NCI-H345 treated with DMSO at 0.1 percent for 48 hours (cell line): ENCODE data around the gene SMYD2.

Experiments
- DNase-seq: peaks from one replicate; lab custom pipeline; 2025; ENCODE audit not compliant: unreplicated experiment; lab: John Stamatoyannopoulos, UW

The SMYD2 gene

DNA sequence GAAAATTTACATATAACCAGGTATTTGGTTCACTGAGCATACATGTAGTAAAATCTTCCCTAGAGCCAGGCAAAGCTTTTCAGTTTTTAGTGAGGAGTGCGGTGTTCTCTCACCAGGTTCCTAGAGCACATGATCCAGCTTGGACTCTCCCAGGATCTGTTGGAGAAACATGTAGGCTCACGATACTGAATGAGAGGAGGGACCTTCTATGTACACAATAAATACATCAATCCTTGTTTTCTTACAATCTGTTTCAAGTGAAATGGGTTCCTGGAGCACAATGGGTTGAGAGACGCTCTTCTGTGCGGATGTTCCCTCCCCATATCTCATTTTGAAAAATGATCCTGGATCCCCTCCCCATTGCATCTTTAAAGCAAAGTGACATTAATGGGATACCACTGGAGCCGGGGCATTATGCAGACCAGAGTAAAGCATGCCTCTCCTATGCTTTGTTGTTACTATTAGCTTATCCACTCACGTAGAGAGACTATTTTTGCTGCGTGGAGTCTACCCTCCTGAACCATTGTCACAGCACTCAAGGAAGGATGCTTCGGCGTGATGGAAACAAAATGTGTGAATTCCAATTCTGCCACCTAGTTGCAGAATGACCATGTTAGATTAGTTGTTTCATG, 19.3 kb downstream of the SMYD2 start:
- no peak for DNase-seq

DNA sequence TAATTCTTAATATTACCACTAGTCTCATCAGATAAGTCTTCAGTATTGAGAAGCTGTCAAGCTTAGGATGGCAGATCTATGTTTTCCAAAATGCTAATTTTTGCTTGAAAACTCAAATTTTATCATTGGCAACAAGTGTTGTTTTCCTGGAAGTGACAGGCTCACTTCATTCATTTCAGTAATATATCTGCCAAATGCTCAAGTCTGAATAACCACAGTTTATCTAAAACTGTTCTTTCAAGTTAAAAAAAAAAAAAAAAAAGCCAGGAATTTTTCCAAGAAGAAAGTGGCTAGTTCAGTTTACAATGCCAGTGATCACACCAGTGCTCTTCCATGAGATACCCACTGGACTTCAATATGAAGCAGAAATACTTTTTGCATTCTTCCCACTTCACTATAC, 20.6 kb downstream of the SMYD2 start:
- DNase-seq: no peak

DNA sequence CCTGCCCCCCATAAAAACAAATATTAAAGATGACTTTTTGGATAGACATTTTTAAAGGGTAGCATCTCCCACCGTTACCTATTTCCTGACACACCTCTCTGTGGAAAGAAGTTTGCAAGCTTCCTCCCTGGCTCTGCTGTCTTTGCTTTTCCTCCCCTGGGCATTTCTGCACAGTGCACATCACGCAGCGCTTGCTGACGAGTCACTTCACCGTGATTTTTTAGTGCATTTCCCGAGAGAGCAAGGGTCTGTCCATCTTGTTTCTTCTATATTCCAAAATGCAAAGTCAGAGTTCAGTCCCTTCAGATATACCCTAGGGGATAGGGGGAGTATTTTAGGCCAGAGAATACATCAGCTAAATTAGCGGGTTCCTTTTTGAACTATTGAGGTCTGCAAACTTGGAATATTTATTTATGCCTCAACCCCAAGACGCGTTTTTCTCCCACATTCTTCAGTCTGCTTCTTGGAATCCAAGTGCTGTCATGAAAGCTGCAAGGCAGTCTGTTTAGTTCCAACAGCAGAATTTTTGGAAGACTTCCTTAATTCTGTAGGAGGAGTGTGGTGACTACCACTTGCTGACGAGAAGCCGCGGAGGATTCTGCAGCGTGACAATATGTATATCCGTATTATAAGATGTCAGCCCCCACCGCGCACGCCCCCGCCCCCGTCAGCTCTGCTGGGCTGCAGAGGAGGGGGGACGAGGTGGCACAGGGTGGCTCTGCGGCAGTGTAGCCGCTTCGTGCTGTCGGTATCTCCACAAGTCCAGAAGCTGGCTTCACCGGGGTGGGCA, 22.4 kb downstream of the SMYD2 start:
- DNase-seq: no peak

DNA sequence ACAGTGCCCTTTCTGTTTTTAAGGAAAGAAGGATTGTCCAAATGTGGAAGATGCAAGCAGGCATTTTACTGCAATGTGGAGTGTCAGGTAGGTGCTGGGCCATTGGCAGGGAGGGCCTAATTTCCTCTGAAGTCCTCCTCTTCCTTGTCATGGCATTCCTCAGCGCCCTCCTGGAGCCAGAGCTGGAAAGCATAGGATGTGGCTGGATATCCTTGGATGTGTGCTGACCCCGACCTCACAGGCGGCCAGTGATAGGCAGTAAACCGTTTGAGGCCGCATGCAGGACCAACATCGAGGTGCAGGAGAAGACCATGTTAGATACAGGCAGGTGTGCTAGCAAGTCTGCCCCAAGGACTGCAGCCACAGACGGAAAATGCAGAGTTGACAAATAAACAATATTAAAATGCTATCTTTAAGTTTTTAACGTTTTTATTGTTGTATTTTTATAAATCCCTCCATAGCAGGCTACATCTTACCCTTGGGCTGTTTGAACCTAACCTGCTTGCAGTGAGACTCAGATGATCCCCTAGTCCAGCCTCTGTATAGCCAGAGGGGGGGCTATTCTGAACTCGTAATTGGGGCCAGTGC, 24.3 kb downstream of the SMYD2 start:
- DNase-seq: no peak

DNA sequence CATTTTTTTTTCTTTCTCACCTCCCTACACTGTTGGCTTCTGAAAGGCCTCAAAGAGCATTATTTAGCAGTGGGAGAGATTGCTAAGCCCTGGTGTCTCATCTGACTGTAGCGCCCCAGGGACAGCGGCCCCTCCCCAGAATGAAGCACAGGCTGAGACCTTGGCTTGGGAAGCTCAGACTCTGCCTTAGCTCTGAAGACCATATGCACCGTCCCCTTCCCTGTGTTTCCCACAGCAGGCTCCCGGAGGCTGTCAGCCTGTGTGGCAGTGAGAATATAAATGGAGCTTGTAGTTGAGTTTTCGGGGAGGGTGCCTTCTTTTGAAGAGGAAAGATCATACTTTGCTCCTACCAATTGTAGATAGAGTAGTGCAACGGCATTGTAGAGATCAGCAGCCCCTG, 25.3 kb downstream of the SMYD2 start:
- DNase-seq: no peak

DNA sequence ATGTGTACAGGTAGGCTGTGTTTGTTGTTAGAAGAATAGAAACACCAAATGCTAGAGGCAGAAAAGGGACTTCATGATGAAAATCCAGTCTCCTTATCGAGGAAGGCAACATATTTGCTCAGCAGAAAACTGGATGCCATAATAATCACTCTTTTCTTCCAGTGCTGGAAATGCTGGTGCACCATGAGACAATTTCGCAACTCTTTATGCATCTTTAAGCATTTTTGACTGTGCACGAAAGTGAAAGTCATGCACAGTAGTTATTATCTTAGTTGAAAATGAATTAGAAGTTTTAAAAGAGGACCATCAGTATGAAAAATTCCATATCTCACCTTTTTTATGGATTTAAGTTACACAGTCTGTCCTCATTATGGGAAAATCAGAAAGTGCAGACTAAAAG, 29.1 kb downstream of the SMYD2 start:
- no peak for DNase-seq

DNA sequence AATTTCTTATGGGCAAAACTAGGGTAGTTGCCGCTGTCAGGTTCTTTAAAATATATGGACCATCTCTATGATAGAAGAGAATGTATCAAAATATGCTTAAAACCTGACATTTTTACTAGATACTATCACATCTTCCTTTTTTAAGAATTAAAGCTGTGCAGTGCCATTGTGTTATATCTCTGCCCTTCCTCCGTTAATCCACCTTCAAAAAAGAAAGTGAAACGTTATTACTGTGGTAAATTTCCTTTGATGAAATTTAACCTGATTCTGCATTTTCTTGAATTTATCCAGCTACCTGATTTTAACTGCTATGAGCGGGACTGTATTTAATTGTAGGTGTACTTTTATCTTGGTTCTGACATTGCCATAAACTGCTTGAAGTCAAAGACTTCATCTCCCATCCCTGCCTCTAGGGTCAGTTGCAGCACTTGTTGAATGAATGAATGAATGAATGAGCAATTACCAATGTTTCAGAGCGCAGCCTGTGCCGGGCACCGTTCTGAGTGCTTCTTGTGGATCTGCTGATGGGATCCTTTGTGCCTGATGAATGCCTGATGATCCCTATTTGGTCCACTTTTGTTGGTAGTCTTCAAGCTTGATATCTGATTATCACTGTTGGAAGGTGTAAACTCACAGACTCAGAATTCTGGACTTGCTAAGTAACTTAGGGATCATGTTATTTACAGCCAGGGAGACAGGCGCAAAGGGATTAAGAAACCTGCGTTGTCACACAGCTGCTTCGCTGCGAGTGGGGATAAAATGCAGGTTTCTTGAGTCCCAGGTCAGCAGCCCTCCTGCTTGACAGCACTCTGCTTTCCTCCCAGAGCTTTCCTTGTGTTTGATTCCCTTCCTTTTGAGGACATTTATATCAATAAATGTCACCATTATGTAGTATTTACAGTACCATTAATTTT, 30.1 kb downstream of the SMYD2 start:
- DNase-seq: no peak

DNA sequence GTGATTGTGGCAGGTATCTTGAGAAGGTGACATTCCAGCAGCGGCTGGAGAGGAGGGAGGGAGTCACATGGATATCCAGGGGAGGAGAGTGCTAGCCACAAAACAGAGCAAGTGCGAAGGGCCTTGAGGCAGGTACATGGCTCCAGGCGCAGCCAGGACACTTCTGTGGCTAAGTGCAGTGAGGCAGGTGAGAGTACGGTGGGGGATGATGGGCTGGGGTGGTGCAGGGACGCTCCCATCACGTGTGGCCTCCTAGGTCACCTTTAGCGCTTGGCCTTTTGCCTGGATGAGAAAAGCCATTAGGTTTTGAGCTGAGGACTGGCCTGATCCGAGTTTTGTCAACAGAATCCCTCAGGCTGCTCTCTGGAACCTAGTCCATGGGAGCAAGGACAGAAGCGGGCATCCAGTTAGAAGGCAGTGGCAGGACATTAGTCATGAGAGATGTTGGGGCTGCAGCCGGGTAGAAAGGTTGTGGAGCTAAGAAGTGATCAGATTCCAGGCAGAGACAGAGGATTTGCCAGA, 31.6 kb downstream of the SMYD2 start:
- no peak for DNase-seq

DNA sequence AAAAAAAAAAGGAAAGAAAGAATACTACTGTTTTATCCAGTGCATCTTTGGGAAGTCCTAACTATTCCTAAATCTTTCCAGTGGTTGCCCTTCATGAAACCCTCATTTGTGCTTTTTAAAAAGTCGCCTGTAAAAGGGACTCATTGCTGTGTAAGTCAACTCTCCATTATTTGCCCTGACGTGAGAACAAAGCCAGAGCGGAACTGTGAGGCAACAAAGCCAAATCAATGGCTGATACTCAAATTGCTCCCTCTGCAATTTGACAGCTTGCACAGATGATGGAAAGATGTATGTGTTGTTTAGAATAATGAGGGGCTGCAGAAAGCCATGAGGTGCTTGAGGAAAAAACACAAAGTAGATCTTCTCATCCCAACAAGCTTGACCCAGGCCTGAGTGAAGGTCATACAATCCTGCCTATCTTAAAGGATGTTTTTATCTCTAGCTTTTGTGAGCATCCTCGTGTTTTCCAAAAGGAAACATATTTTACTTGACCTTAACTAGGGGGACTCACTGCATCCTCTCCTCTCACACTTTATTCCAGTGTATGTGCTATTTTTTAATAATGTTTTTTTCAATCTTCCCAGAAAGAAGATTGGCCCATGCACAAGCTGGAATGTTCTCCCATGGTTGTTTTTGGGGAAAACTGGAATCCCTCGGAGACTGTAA, 33.4 kb downstream of the SMYD2 start:
- no peak for DNase-seq

DNA sequence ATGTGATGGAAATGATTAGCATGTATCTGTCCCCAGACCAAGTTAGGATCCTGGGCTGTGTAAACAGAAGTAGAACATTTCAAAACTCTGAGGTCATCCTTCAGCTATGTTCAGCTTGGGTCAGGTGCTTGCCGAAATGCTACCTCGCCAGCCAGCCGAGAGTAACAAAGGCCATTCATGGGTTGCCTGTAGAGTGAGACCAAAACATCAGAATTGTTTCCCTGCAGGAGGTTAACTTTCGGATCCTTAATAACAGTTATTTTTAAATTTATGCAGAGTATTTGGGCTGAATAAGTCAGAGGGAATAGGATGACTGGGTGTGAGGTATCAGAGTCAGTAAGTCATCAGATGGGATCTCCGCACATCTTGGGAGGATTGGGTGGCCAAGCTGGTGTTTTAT, 35.6 kb downstream of the SMYD2 start:
- no peak for DNase-seq

DNA sequence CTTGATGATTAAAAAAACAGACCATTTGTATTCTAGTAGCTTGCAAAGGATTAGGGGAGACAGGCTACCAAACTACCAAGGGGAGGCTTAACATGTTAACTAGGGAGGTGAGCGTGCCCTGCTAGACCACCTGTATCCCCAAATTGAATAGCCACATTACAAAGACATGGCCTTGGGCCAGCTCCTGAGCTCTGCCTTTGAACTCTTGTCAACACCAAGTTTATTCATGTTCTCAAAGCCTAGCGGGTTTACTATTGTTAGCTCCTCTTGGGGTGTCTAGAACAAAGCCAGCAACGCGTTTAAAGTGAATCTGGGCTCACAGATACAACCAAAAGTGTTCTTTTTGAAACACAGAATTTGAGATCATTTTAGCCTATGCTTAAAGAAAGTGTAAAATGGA, 36.3 kb downstream of the SMYD2 start:
- DNase-seq: peak; percentile 21

DNA sequence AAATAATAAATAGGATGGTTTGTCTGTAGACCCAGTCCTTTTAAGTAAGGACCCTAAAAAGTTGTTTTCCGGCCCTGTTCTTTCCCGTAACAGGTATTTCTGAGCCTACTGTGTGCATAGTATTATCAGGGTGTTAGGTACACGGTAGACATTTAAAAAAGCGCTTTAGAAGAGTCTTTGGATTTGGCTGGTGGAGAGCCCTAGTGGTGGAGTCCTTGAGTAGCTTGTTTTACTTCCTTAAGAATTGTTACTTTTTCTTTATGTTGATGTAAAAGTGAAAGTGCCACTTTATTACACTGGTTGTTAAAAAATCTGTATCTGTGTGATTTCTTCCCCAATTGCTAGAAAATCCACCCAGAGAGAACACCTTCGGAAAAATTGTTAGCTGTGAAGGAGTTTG, 36.8 kb downstream of the SMYD2 start:
- DNase-seq: no peak

DNA sequence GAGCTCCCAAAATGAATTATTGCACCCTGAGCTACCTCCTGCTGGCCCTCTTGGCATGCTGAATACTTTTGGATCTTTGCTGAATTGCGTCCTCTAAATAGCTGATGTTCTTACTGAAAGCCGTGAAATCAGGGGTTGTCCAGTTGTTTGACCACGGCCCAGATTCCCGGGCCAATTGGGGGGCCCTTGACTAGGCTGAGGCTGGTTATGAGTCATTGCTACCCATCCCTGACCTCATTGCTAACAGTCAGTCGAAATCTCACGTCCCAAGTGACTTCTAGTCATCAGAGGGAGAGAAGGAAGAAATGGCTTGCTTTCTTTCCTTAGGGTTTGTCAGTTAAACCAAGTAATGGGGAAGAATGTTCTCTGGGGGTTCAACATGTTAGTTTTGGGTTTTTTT, 37.4 kb downstream of the SMYD2 start:
- DNase-seq: no peak

DNA sequence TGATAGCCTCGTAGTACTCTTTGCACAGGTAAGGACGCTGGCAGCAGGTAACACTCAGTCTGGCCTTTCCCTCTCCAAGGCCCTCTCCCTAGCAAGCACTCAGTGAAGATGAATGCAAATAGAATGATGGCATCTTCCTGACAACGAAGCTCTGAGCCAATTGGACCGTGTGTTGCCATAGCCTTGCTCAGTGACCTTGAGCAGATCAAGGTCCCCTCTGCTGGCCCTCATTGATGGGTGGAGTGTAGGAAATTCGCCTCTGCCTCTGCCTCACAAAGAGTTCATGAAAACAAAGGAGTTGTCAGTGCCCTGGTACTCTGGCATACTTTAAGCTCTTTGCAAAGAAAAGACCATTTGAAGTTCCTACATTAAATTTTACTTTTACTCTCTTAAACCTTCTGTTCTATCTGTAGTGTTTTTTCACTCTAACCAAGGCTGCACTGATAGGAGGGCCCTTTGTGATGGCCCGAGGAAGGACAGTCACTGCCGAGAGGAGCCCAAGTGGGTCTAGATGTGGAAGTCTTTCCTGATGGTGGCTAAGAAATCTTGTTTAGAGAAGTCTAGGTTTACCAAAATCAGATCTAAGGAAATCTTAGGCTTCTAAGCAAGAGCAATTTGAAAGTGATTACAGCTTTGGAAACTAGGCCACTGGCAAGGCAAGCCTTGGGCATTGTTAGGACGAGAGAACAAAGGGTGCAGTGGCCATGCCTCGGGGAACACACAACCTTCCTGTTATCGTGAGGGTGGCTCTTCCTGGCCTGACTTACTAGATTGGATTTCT, 38.2 kb downstream of the SMYD2 start:
- no peak for DNase-seq

DNA sequence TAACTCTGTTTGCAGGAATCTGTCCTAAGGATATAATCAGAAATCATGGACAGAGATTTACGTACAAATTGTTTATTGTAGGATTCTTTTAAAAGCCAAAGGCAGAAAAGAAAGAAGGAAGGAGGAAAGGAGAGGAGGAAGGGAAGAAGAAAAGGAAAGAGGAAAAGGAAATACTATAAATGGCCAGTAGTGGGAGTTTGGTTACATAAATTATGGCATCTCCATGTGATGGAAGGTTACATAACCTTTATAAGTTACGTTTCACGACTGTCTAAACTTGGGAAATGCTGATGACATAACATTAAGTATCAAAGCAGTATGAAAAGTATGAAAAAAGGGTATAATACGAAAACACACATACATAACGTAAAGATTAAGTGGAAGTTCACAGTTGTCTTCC, 39.0 kb downstream of the SMYD2 start:
- no peak for DNase-seq

DNA sequence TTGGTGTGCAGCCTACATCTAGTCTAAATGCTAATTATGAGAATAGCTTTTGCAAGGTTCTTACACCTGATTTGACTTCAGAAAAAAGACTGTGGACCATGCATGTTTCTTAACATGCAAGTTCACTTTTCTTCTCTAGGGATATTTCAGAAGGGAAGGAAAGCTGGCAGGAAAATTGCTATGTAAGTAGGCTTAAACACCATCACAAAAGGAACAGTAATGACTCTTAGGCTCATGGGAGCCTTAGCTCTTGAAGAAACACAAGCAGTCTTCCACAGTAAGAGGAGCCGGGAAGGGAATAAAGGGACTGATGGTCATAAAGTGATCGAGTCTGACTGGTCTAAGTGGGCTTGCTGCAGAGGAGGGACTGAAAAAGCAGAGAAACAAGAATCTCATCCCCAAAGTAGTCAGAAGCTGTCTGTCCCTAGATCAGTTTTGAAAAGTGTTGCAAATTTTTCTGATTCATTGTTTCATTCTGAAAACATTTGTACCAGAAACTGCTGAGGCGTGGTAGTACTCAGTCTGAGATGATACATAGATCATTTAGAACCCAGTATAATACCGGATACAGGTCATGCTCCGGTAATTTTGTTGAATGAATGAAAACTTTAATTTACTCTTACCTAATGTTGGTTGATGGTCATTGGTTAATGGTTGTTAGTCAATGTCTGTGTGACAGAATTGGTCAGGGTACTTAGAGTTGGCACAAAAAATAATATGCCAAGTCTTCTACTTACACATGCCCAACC, 40.9 kb downstream of the SMYD2 start:
- DNase-seq: no peak

DNA sequence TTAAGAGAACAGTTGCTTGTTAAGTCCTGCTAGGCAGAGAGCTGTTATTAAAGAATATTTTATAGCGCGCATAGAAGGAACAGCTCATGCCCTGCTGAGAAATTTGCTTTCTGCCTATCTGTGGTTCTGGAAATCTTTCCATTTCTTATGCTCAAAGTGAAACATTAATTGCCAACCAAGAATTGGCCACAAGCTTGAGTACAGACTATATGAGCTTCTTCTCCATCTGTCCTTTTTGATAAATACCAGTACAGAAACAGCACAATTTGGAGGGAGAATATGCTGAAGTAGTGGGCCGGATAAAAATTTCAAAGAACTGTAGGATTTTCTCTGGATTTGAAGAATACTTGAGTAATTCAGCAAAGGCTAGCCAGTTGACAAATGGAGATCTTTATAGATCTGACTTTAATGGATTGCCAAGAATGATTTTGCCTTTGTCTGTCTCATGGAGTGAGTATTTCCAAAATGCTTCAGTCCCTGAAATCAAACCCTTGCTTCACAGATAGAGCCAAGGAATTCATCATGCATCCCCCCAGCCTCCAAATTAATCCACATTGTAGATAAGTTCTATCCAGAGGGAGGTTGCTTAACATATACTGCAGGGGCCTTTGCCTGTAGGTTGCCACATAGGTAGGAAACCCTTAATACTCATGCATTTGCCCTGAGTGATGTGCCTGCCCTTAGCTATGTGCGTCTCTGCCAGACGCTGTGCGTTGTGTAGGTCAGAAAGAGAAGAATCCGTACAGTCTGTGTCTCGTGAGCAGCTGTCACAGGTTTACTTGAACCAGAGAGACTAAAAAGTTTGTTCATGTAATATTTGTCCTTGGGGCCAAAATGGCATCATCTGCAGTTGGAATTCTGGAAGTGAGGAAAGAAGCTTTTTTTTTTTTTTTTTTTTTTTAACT, 44.2 kb downstream of the SMYD2 start:
- no peak for DNase-seq

DNA sequence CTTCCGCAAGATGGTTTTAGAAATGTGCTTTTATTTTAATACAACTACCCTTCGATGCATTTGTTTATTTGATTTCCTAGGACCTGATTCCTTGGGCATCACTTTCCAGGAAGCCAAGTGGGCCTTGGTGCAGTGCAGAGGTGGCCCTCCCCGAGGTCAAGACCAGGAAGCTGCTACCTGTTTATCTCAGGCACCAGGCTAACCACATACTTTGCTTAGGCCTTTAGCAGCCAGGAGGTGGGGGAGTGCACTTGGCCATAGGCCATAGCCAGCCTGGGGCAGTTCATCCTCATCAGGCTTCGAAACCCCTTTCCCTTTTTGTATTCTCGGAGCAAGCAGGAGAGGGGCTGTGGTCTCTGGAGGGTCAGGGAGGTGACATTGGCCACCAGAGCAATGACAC, 45.4 kb downstream of the SMYD2 start:
- DNase-seq: no peak
